ENCODE measurements around the gene HNRNPA1L2.
"Not testable (repeated sequence)": the region's sequence is repeated elsewhere in the genome, so short reads cannot be mapped to it uniquely, and the experiment has no call there.

Gene HNRNPA1L2

DNA sequence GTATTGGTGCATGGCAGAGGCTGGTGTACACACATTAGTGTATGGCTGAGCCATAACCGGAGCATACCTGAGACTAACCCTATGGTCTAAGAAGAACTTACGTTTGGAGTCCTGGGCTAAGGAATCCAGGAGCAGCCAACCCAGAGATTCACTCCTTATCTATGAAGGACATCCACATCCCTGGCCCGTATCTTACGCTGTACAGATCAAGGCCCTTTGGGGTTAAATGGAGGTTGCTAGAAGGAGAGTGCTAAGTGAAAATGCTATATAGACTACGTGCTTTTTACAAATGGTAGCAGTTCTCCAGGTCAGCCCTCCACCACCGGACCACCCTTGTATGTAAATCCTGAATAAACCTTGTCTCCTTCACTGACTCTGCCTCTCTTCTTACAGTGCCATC is 8.5 kb downstream of the HNRNPA1L2 start:
- no peak for DNase-seq

GRCh38 chr13:52651897-52652195 is 9.6 kb downstream of the HNRNPA1L2 start:
- no peak for DNase-seq

DNA sequence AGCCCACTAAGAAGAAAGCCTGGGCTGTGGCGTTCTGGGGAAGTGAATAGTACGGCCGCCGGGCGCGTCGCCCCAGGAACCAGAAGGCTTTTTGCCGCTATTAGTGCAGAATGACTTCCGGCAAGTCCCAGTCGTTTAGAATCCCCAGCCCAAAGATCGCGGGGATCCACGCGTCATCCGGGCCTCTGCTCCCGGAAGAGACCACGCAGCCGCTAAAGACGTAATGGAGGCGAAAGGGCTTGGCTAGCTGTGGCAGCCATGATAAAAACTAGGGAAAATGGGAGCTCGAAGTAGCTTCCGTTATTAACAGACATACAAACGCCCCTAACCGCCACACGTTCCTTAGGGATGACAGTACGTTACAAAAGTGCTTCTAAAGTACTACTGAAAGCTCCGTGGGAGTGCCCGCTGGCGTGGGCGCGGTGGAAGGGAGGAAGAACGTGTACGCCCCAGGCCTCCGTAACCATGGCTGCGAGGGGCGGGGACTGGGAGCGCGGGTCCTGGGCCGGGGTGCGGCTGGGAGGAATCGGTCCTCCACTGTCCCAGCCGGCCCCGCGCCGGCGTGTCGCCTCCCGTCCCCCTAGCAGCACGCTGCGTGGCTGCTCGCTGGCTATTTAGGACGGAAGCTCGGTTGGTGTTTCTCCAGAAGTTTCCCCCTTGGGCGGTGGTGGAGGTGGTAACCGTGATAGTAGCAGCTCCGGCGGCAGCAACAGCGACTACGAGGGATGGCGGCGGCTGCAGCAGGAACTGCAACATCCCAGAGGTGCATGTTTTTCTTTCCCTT is 10.2 kb downstream of the HNRNPA1L2 start, which contains the start of gene SUGT1:
Gene SUGT1, plus strand, starts transcription at position 641 of the 784 bp plus-strand sequence. Its CDS starts 85 bp downstream, at position 726.
- peak; percentile 98 for DNase-seq

- DNase-seq = no peak
Observed at GRCh38 chr13:52652980-52653303, 10.7 kb downstream of the HNRNPA1L2 start.

DNA sequence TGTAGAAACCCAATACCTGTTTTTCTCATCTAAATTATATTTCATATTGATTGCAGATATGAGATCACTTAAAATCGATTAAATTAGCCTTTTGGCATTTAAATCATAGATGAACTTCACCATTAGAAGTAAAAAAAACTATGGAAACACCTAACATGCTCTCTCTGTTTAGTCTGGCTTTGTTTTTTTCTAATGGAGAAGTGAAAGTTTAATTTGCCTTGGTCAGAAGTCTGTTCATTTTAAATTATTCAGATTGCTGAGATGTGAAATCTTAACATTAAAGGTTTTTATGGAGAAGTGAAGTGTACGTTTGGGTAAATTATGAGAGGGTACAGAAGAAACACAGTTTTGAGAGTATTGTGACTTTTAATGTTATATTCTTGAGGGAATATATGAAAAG is 17.1 kb downstream of the HNRNPA1L2 start:
- DNase-seq = no peak

GRCh38 chr13:52664272-52664671 is 22.0 kb downstream of the HNRNPA1L2 start:
- no peak for DNase-seq

DNA sequence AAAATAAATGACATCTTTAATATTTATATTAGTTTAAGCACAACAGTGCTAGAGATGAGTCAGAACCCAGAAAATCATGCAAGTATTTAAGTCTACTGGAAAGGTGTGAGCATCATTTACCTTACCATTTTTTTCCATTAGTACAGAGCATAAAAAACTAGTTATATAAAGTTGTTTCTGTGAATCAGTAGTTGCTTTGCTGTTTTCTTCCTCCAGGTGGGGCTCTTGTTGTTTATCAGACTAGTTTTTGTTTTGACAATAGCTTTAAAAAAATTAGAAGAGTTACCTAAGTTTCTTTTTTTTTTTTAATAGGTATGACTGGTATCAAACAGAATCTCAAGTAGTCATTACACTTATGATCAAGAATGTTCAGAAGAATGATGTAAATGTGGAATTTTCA is 23.1 kb downstream of the HNRNPA1L2 start:
- DNase-seq = peak; percentile 7

- DNase-seq = no peak
Observed at GRCh38 chr13:52669677-52670076, 27.4 kb downstream of the HNRNPA1L2 start.

- DNase-seq = no peak
Observed at GRCh38 chr13:52670726-52671125, 28.5 kb downstream of the HNRNPA1L2 start.

GRCh38 chr13:52673465-52673864 is 31.2 kb downstream of the HNRNPA1L2 start:
- DNase-seq = no peak

DNA sequence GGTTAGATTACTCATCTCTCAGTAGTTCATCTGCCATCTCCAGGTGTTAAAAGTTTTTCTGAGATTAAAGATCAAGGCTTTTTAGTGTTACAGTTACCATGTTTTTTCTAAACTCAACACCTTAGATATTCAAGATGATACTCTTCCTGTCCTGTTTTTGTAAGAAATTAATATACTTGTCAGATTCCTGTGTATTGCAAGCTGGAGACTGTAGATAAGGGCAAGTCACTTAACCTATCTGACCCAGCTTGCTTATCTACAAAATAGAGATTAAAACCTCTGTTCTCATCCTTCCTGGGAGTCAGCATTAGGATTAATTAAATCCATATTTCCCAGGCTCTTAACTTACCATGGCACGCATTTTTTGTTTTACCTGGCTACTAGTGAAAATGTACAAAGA is 35.6 kb downstream of the HNRNPA1L2 start:
- DNase-seq = no peak

- not testable (repeated sequence) for DNase-seq
Observed at GRCh38 chr13:52685806-52686205, 43.6 kb downstream of the HNRNPA1L2 start.

GRCh38 chr13:52686376-52686775 is 44.1 kb downstream of the HNRNPA1L2 start:
- DNase-seq = no peak
